HEK293 (cell line): Measurements from ENCODE around the gene PRPSAP2.
A peak's percentile ranks its signal among the peaks of the same experiment; 100 is the strongest.

Source experiments
- CTCF ChIA-PET: fragments of 350-600 bp; formaldehyde crosslinking; extraction: SDS; loops from one replicate; lab custom pipeline; 2021; ENCODE audit warnings: antibody characterized with exemption; lab: Yijun Ruan, JAX
- POLR2A ChIA-PET: fragments of 300-600 bp; formaldehyde crosslinking; extraction: SDS; loops from one replicate; lab custom pipeline; 2020; ENCODE audit warnings: antibody characterized with exemption, inconsistent platforms; lab: Yijun Ruan, JAX
- H3K27ac ChIP-seq: fragments of 200-500 bp; sonication (Bioruptor generic); 2 replicates; pipeline ENCODE4 v1.5.1; 2014; ENCODE audit warnings: low read depth, low read length, control low read depth, inconsistent platforms; ENCODE audit errors: extremely low read depth
- H3K36me3 ChIP-seq, 2 experiments: fragments of 200-500 bp in 1 of 2; sonication (Bioruptor generic) in 1 of 2; 1 replicate in 1 of 2; 2 replicates in 1 of 2; pipeline ENCODE4 v1.5.1; 2014 to 2017; ENCODE audit warnings: inconsistent platforms in 2 of 2, low read length in 2 of 2; ENCODE audit not compliant: control insufficient read depth in 2 of 2, insufficient read depth in 1 of 2
- H3K4me1 ChIP-seq: fragments of 200-500 bp; sonication (Bioruptor generic); 2 replicates; pipeline ENCODE4 v1.5.1; 2014; ENCODE audit warnings: mild to moderate bottlenecking, low read length, inconsistent platforms; ENCODE audit not compliant: control insufficient read depth, insufficient read depth
- H3K4me3 ChIP-seq: 2 replicates; pipeline ENCODE4 v1.5.1; 2011; ENCODE audit warnings: low read depth, mild to moderate bottlenecking, control low read depth, low read length, moderate library complexity
- H3K9me3 ChIP-seq: fragments of 200-500 bp; sonication (Bioruptor generic); 2 replicates; pipeline ENCODE4 v1.5.1; 2014; ENCODE audit warnings: low read depth, low read length, inconsistent platforms; ENCODE audit not compliant: control insufficient read depth, insufficient read depth
- EGR2 ChIP-seq: fragments of 450-650 bp; formaldehyde crosslinking; IDR thresholded peaks from 2 replicates; pipeline ENCODE4 v1.5.1; 2016; ENCODE audit warnings: low read depth, missing biosample characterization, missing genetic modification characterization
- GLIS2 ChIP-seq: fragments of 450-650 bp; formaldehyde crosslinking; IDR thresholded peaks from 2 replicates; pipeline ENCODE4 v1.5.1; 2016; ENCODE audit warnings: missing biosample characterization, missing genetic modification characterization
- HIC1 ChIP-seq: fragments of 450-650 bp; formaldehyde crosslinking; IDR thresholded peaks from 2 replicates; pipeline ENCODE4 v1.5.1; 2016; ENCODE audit warnings: missing biosample characterization, missing genetic modification characterization
- IKZF3 ChIP-seq: fragments of 450-650 bp; IDR thresholded peaks from 2 replicates; pipeline ENCODE4 v1.5.0; 2018; ENCODE audit warnings: missing biosample characterization, mild to moderate bottlenecking, missing genetic modification characterization, moderate library complexity
- KLF1 ChIP-seq: fragments of 450-650 bp; formaldehyde crosslinking; IDR thresholded peaks from 2 replicates; pipeline ENCODE4 v1.5.1; 2016; ENCODE audit warnings: missing biosample characterization, missing genetic modification characterization
- KLF10 ChIP-seq: fragments of 450-650 bp; IDR thresholded peaks from 2 replicates; pipeline ENCODE4 v1.5.1; 2018; ENCODE audit warnings: missing biosample characterization, mild to moderate bottlenecking, missing genetic modification characterization
- KLF7 ChIP-seq: fragments of 450-650 bp; formaldehyde crosslinking; IDR thresholded peaks from 2 replicates; pipeline ENCODE4 v1.5.1; 2016; ENCODE audit warnings: missing biosample characterization, missing genetic modification characterization, borderline replicate concordance
- KLF8 ChIP-seq: fragments of 450-650 bp; formaldehyde crosslinking; IDR thresholded peaks from 2 replicates; pipeline ENCODE4 v1.5.1; 2016; ENCODE audit warnings: missing biosample characterization, missing genetic modification characterization
- KLF9 ChIP-seq: fragments of 450-650 bp; formaldehyde crosslinking; IDR thresholded peaks from 2 replicates; pipeline ENCODE4 v1.5.1; 2016; ENCODE audit warnings: missing biosample characterization, missing genetic modification characterization, low read depth
- PATZ1 ChIP-seq: fragments of 450-650 bp; formaldehyde crosslinking; IDR thresholded peaks from 2 replicates; pipeline ENCODE4 v1.5.1; 2016; ENCODE audit warnings: missing biosample characterization, missing genetic modification characterization
- PBX3 ChIP-seq: sonication (generic); formaldehyde crosslinking; IDR thresholded peaks from 2 replicates; pipeline ENCODE4 v1.8.1; 2022; ENCODE audit warnings: mild to moderate bottlenecking, moderate library complexity, missing genetic modification reagents
- SP2 ChIP-seq: fragments of 450-650 bp; formaldehyde crosslinking; IDR thresholded peaks from 2 replicates; pipeline ENCODE4 v1.5.1; 2016; ENCODE audit warnings: missing biosample characterization, missing genetic modification characterization
- SP3 ChIP-seq: fragments of 450-650 bp; formaldehyde crosslinking; IDR thresholded peaks from 2 replicates; pipeline ENCODE4 v1.5.1; 2016; ENCODE audit warnings: missing biosample characterization, missing genetic modification characterization
- SP7 ChIP-seq: fragments of 450-650 bp; formaldehyde crosslinking; IDR thresholded peaks from 2 replicates; pipeline ENCODE4 v1.5.1; 2016; ENCODE audit warnings: missing biosample characterization, missing genetic modification characterization
- YY1 ChIP-seq: fragments of 450-650 bp; formaldehyde crosslinking; IDR thresholded peaks from 2 replicates; pipeline ENCODE4 v1.5.1; 2018; ENCODE audit warnings: missing biosample characterization, missing genetic modification characterization
- ZBTB17 ChIP-seq: fragments of 450-650 bp; formaldehyde crosslinking; IDR thresholded peaks from 2 replicates; pipeline ENCODE4 v1.5.1; 2016; ENCODE audit warnings: missing biosample characterization, missing genetic modification characterization
- ZBTB8A ChIP-seq: fragments of 450-650 bp; formaldehyde crosslinking; IDR thresholded peaks from 2 replicates; pipeline ENCODE4 v1.5.1; 2016; ENCODE audit warnings: missing biosample characterization, missing genetic modification characterization
- ZFHX2 ChIP-seq: fragments of 450-650 bp; formaldehyde crosslinking; conservative IDR thresholded peaks from 2 replicates; pipeline ENCODE4 v1.5.1; 2016; ENCODE audit warnings: missing biosample characterization, missing genetic modification characterization
- ZIC2 ChIP-seq: fragments of 450-650 bp; formaldehyde crosslinking; IDR thresholded peaks from 2 replicates; pipeline ENCODE4 v1.5.1; 2016; ENCODE audit warnings: missing biosample characterization, missing genetic modification characterization
- ZNF2 ChIP-seq: fragments of 450-650 bp; formaldehyde crosslinking; IDR thresholded peaks from 2 replicates; pipeline ENCODE4 v1.5.1; 2016; ENCODE audit warnings: missing biosample characterization, missing genetic modification characterization
- ZNF211 ChIP-seq: fragments of 450-650 bp; formaldehyde crosslinking; IDR thresholded peaks from 2 replicates; pipeline ENCODE4 v1.5.1; 2016; ENCODE audit warnings: low read depth, missing biosample characterization, missing genetic modification characterization
- ZNF398 ChIP-seq: fragments of 450-650 bp; formaldehyde crosslinking; IDR thresholded peaks from 2 replicates; pipeline ENCODE4 v1.5.1; 2017; ENCODE audit warnings: missing biosample characterization, missing genetic modification characterization
- ZNF416 ChIP-seq: fragments of 450-650 bp; formaldehyde crosslinking; IDR thresholded peaks from 2 replicates; pipeline ENCODE4 v1.5.1; 2016; ENCODE audit warnings: missing biosample characterization, missing genetic modification characterization
- ZNF423 ChIP-seq: fragments of 450-650 bp; formaldehyde crosslinking; IDR thresholded peaks from 2 replicates; pipeline ENCODE4 v1.5.1; 2016; ENCODE audit warnings: missing biosample characterization, missing genetic modification characterization
- ZNF660 ChIP-seq: fragments of 450-650 bp; IDR thresholded peaks from 2 replicates; pipeline ENCODE4 v1.5.1; 2018; ENCODE audit warnings: missing biosample characterization, mild to moderate bottlenecking, missing genetic modification characterization
- ZNF677 ChIP-seq: fragments of 450-650 bp; IDR thresholded peaks from 2 replicates; pipeline ENCODE4 v1.5.0; 2018; ENCODE audit warnings: missing biosample characterization, mild to moderate bottlenecking, missing genetic modification characterization, moderate library complexity
- TF ChIP-seq, protein P1 (sequence below): fragments of 450-650 bp; formaldehyde crosslinking; IDR thresholded peaks from 2 replicates; pipeline ENCODE4 v1.5.1; 2016; ENCODE audit warnings: missing biosample characterization, missing genetic modification characterization

Gene PRPSAP2

GRCh38 chr17:18857864-18858566 lies at the start of gene PRPSAP2:
PRPSAP2 (plus strand) TSS chr17:18858131; CDS start chr17:18865834, 7,703 bp downstream.
- H3K4me1 ChIP-seq: peaks cover 6% of the 10 kb centered on the region; the same call in 1 of the 2 replicates
- ChIA-PET POLR2A (interaction anchor here (0.5 to 1.4 kb wide), 11 partner anchors 8 to 644 kb away, joined by 3 to 6 read pairs (median 3); partner anchors contain the start of genes FAM83G, FOXO3B and MAPK7), CTCF (interaction anchor here (0.6 to 1.2 kb wide), 2 partner anchors 103 to 641 kb away, joined by 3 to 4 read pairs; no protein-coding TSS in a partner anchor)
- H3K27ac ChIP-seq: peak within 1 kb of the TSS; percentile 67
- H3K9me3 ChIP-seq: no peaks in the 10 kb centered on the region
- peaks cover 0 to 8% of the 10 kb centered on the region in 2 experiments; a peak in 1 of 3 replicates for H3K36me3 ChIP-seq
- peak within 1 kb of the TSS; percentile 76 for H3K4me3 ChIP-seq
- TF ChIP-seq EGR2 (peak; percentile 92), KLF1 (tag by site-specific recombination) (peak; percentile 97), KLF10 (tag by site-specific recombination) (peak; percentile 96), ZNF423 (peak; percentile 80), ZFHX2 (peak; percentile 88), ZBTB8A (peak; percentile 62; the same call in 1 of the 2 replicates), KLF8 (peak; percentile 91), ZNF677 (tag by site-specific recombination) (no peak), ZNF416 (tag by site-specific recombination) (no peak), ZNF660 (0 out of 2 replicates have a peak, but pooled peaks have one; percentile 31), ZNF2 (tag by site-specific recombination) (0 out of 2 replicates have a peak, but pooled peaks have one; percentile 11), PATZ1 (tag by site-specific recombination) (peak; percentile 71), GLIS2 (tag by site-specific recombination) (peak; percentile 94), HIC1 (tag by site-specific recombination) (peak; percentile 99), ZIC2 (peak; percentile 70), SP2 (peak; percentile 90), SP3 (peak; percentile 95), PBX3 (CRISPR knock-in tag) (no peak), ZBTB17 (tag by site-specific recombination) (0 out of 2 replicates have a peak, but pooled peaks have one; percentile 33), KLF9 (tag by site-specific recombination) (peak; percentile 99), ZNF398 (tag by site-specific recombination) (peak; percentile 32; the same call in 1 of the 2 replicates), SP7 (tag by site-specific recombination) (0 out of 2 replicates have a peak, but pooled peaks have one; percentile 14), KLF7 (tag by site-specific recombination) (peak; percentile 82), IKZF3 (tag by site-specific recombination) (peak; percentile 34; the same call in 1 of the 2 replicates), YY1 (tag by site-specific recombination) (peak; percentile 42; the same call in 1 of the 2 replicates), ZNF211 (tag by site-specific recombination) (no peak)
- TF ChIP-seq, protein P1, sequence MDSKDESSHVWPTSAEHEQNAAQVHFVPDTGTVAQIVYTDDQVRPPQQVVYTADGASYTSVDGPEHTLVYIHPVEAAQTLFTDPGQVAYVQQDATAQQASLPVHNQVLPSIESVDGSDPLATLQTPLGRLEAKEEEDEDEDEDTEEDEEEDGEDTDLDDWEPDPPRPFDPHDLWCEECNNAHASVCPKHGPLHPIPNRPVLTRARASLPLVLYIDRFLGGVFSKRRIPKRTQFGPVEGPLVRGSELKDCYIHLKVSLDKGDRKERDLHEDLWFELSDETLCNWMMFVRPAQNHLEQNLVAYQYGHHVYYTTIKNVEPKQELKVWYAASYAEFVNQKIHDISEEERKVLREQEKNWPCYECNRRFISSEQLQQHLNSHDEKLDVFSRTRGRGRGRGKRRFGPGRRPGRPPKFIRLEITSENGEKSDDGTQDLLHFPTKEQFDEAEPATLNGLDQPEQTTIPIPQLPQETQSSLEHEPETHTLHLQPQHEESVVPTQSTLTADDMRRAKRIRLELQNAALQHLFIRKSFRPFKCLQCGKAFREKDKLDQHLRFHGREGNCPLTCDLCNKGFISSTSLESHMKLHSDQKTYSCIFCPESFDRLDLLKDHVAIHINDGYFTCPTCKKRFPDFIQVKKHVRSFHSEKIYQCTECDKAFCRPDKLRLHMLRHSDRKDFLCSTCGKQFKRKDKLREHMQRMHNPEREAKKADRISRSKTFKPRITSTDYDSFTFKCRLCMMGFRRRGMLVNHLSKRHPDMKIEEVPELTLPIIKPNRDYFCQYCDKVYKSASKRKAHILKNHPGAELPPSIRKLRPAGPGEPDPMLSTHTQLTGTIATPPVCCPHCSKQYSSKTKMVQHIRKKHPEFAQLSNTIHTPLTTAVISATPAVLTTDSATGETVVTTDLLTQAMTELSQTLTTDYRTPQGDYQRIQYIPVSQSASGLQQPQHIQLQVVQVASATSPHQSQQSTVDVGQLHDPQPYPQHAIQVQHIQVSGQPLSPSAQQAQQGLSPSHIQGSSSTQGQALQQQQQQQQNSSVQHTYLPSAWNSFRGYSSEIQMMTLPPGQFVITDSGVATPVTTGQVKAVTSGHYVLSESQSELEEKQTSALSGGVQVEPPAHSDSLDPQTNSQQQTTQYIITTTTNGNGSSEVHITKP (tag by site-specific recombination): peak; percentile 57
